ENCODE results near the gene CC2D1A.

CC2D1A gene

DNA sequence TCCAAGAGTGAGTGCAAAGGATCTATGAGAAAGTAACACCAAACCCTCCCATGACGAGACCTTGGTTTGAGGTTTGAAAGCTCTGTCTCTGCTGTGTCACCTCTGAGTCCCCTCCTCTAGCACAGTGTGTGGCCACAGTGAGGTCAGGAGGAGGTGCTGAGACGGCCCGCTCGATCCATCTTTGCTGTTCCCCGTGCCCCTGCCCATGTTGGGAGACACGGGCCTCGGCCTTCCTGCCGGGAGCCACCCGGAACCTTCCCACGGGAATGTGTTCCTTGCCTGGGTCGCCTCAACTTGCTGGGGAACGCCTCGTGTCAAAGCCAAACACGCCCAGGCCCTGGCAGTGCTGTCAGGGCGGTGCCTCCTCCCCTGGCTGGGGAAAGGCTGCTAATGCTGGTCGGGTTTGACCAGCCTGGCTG, 19.0 kb upstream of the CC2D1A start:
- Histone ChIP-seq H3K9me3 (ENCODE audit: control insufficient read depth, insufficient read depth, low read length) (no peaks in the 10 kb centered on the region), H3K79me2 (ENCODE audit: control insufficient read depth, low read length) (no peaks in the 10 kb centered on the region), H3K4me1 (ENCODE audit: control insufficient read depth, low read length) (peaks cover 7% of the 10 kb centered on the region), H3K27me3 (ENCODE audit: control insufficient read depth, low read length) (no peaks in the 10 kb centered on the region), H3K4me2 (ENCODE audit: low read length) (no peak overlapping the region), H4K20me1 (ENCODE audit: control insufficient read depth, insufficient read depth, low read depth, low read length) (no peaks in the 10 kb centered on the region), H3K9me2 (replicated peaks; ENCODE audit: control insufficient read depth, low read length) (no peaks in the 10 kb centered on the region), H3K4me3 (ENCODE audit: low read length) (no peak overlapping the region), H3F3A (ENCODE audit: control insufficient read depth, insufficient read depth) (no peaks in the 10 kb centered on the region; the same call in 1 of the 2 replicates), H3K36me3 (ENCODE audit: control insufficient read depth, low read length) (no peaks in the 10 kb centered on the region), H3K27ac (ENCODE audit: low read depth, low read length) (no peak overlapping the region)
- TF ChIP-seq, protein P1, sequence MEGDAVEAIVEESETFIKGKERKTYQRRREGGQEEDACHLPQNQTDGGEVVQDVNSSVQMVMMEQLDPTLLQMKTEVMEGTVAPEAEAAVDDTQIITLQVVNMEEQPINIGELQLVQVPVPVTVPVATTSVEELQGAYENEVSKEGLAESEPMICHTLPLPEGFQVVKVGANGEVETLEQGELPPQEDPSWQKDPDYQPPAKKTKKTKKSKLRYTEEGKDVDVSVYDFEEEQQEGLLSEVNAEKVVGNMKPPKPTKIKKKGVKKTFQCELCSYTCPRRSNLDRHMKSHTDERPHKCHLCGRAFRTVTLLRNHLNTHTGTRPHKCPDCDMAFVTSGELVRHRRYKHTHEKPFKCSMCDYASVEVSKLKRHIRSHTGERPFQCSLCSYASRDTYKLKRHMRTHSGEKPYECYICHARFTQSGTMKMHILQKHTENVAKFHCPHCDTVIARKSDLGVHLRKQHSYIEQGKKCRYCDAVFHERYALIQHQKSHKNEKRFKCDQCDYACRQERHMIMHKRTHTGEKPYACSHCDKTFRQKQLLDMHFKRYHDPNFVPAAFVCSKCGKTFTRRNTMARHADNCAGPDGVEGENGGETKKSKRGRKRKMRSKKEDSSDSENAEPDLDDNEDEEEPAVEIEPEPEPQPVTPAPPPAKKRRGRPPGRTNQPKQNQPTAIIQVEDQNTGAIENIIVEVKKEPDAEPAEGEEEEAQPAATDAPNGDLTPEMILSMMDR (IDR thresholded peaks at IDR 0.05; ENCODE audit: low read depth, low read length, poor library complexity, severe bottlenecking): no peak
- no peak for TF ChIP-seq EZH2phosphoT487 (IDR thresholded peaks at IDR 0.05; ENCODE audit: borderline replicate concordance, low read length)

DNA sequence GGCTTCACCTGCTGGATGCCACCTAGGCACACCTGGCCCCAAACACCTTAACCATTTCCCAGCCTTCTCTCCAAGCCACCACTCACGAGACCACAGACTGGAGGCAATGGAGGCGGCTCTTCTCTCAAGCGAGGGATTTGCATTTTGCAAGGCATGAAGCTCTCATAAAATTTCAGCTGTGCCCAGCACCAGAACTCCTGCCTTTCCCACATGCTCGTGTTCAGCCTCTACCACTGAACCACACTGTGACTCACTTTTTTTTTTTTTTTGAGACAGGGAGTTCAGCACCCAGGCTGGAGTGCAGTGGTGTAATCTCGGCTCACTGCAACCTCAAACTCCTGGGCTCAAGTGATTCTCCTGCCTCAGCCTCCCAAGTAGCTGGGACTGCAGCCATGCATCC, 18.5 kb upstream of the CC2D1A start:
- H4K20me1 ChIP-seq (ENCODE audit: control insufficient read depth, insufficient read depth, low read depth, low read length): no peaks in the 10 kb centered on the region
- no peak overlapping the region for H3K4me3 ChIP-seq (ENCODE audit: low read length)
- H3K79me2 ChIP-seq (ENCODE audit: control insufficient read depth, low read length): no peaks in the 10 kb centered on the region
- no peaks in the 10 kb centered on the region for H3K9me3 ChIP-seq (ENCODE audit: control insufficient read depth, insufficient read depth, low read length)
- no peaks in the 10 kb centered on the region for H3K27me3 ChIP-seq (ENCODE audit: control insufficient read depth, low read length)
- H3K4me1 ChIP-seq (ENCODE audit: control insufficient read depth, low read length): peaks cover 2% of the 10 kb centered on the region
- no peak overlapping the region for H3K4me2 ChIP-seq (ENCODE audit: low read length)
- H3K27ac ChIP-seq (ENCODE audit: low read depth, low read length): no peak overlapping the region
- TF ChIP-seq, protein P1 (IDR thresholded peaks at IDR 0.05; ENCODE audit: low read depth, low read length, poor library complexity, severe bottlenecking): no peak
- no peak for TF ChIP-seq EZH2phosphoT487 (IDR thresholded peaks at IDR 0.05; ENCODE audit: borderline replicate concordance, low read length)
- H3K9me2 ChIP-seq (replicated peaks; ENCODE audit: control insufficient read depth, low read length): no peaks in the 10 kb centered on the region
- H3K36me3 ChIP-seq (ENCODE audit: control insufficient read depth, low read length): no peaks in the 10 kb centered on the region
- no peaks in the 10 kb centered on the region for H3F3A ChIP-seq (ENCODE audit: control insufficient read depth, insufficient read depth)

DNA sequence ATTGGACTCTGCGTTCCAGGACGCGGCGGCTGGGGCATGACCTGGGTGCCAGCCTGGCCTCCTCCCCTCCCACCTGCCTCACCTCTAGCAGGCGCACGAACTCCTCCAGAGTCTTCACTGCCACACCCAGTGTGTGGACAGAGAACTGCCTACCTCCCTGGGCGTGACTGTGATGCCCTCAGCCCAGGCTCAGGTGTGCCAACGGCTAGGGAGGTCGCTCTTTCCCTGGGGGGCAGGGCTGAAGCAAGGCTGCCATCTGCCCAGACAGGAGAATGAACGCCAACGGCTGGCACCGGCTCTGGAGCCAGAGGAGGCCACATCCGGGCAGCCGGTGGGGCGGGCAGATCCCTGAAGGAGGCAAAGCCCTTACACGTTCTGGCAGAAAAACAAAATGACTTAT, 17.7 kb upstream of the CC2D1A start:
- Histone ChIP-seq H3K9me2 (replicated peaks; ENCODE audit: control insufficient read depth, low read length) (no peaks in the 10 kb centered on the region), H3K4me1 (ENCODE audit: control insufficient read depth, low read length) (no peaks in the 10 kb centered on the region), H4K20me1 (ENCODE audit: control insufficient read depth, insufficient read depth, low read depth, low read length) (no peaks in the 10 kb centered on the region), H3K4me3 (ENCODE audit: low read length) (no peak overlapping the region), H3K27me3 (ENCODE audit: control insufficient read depth, low read length) (no peaks in the 10 kb centered on the region), H3K36me3 (ENCODE audit: control insufficient read depth, low read length) (no peaks in the 10 kb centered on the region), H3K79me2 (ENCODE audit: control insufficient read depth, low read length) (no peaks in the 10 kb centered on the region), H3F3A (ENCODE audit: control insufficient read depth, insufficient read depth) (no peaks in the 10 kb centered on the region), H3K9me3 (ENCODE audit: control insufficient read depth, insufficient read depth, low read length) (no peaks in the 10 kb centered on the region), H3K4me2 (ENCODE audit: low read length) (no peak overlapping the region), H3K27ac (ENCODE audit: low read depth, low read length) (no peak overlapping the region)
- TF ChIP-seq, protein P1 (IDR thresholded peaks at IDR 0.05; ENCODE audit: low read depth, low read length, poor library complexity, severe bottlenecking): no peak
- TF ChIP-seq EZH2phosphoT487 (IDR thresholded peaks at IDR 0.05; ENCODE audit: borderline replicate concordance, low read length): no peak

DNA sequence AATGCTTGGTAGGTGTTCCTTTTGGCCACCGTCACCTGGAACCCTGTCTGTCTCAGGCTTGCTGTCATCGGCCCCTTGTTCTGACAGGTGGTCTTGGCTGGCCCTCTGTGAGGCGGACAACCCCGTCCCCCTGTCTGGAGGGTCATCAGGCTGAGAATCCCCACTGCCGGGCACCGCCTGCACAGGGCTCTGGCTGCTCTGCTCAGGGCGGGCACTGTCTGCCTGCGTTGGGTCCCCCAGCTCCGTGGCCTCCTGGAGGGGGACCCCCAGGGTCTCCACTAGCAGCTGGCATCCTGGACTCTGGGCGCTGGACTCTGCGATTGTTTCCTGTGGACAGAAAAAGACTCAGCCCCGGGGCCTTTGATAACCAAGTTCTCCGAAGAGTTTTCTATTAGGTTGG, 15.9 kb upstream of the CC2D1A start:
- no peaks in the 10 kb centered on the region for H3K4me1 ChIP-seq (ENCODE audit: control insufficient read depth, low read length)
- H3K36me3 ChIP-seq (ENCODE audit: control insufficient read depth, low read length): no peaks in the 10 kb centered on the region
- H3K79me2 ChIP-seq (ENCODE audit: control insufficient read depth, low read length): no peaks in the 10 kb centered on the region
- H3K4me3 ChIP-seq (ENCODE audit: low read length): no peak overlapping the region
- no peaks in the 10 kb centered on the region for H3K9me3 ChIP-seq (ENCODE audit: control insufficient read depth, insufficient read depth, low read length)
- H3F3A ChIP-seq (ENCODE audit: control insufficient read depth, insufficient read depth): no peaks in the 10 kb centered on the region
- H3K27me3 ChIP-seq (ENCODE audit: control insufficient read depth, low read length): no peaks in the 10 kb centered on the region
- H3K4me2 ChIP-seq (ENCODE audit: low read length): no peak overlapping the region
- TF ChIP-seq EZH2phosphoT487 (IDR thresholded peaks at IDR 0.05; ENCODE audit: borderline replicate concordance, low read length): no peak
- TF ChIP-seq, protein P1 (IDR thresholded peaks at IDR 0.05; ENCODE audit: low read depth, low read length, poor library complexity, severe bottlenecking): no peak
- H3K9me2 ChIP-seq (replicated peaks; ENCODE audit: control insufficient read depth, low read length): no peaks in the 10 kb centered on the region
- no peaks in the 10 kb centered on the region for H4K20me1 ChIP-seq (ENCODE audit: control insufficient read depth, insufficient read depth, low read depth, low read length)
- H3K27ac ChIP-seq (ENCODE audit: low read depth, low read length): no peak overlapping the region

All from DOHH2 (cell line).